ENCODE data around the gene TCTA.
A peak's percentile ranks its signal among the peaks of the same experiment; 100 is the strongest.
"Not testable (repeated sequence)": the region's sequence is repeated elsewhere in the genome, so short reads cannot be mapped to it uniquely, and the experiment has no call there.

The TCTA gene

GRCh38 chr3:49411968-49412631 is at the start of gene TCTA, which contains the start of gene RHOA:
Gene TCTA (plus strand): TSS chr3:49412423. CDS start chr3:49412427, 4 bp downstream.
Gene RHOA (minus strand): TSS chr3:49411976. CDS start chr3:49375589, 36,387 bp downstream.
- no peak for TF ChIP-seq JUND (IDR thresholded peaks at IDR 0.05; ENCODE audit: low read depth)
- in situ Hi-C loops (cut with HindIII; ENCODE audit: low pct_unique_long_range_greater_than_20kb, low sequenced_read_pairs): no loop called here
- peak; percentile 98 to 99 for DNase-seq (ENCODE audit: low read depth in 1 of 2, low spot score in 1 of 2)

GRCh38 chr3:49362561-49362960 is 49.7 kb upstream of the TCTA start:
- DNase-seq (ENCODE audit: low read depth in 1 of 2, low spot score in 1 of 2): no peak
- TF ChIP-seq JUND (IDR thresholded peaks at IDR 0.05; ENCODE audit: low read depth): no peak
- in situ Hi-C loops (cut with HindIII; ENCODE audit: low pct_unique_long_range_greater_than_20kb, low sequenced_read_pairs): no loop called here

GRCh38 chr3:49370585-49371290 is 41.5 kb upstream of the TCTA start:
- in situ Hi-C loops (cut with HindIII; ENCODE audit: low pct_unique_long_range_greater_than_20kb, low sequenced_read_pairs): no loop called here
- no peak for TF ChIP-seq JUND (IDR thresholded peaks at IDR 0.05; ENCODE audit: low read depth)
- DNase-seq (ENCODE audit: low read depth in 1 of 2, low spot score in 1 of 2): no peak

GRCh38 chr3:49371946-49372345 is 40.3 kb upstream of the TCTA start:
- TF ChIP-seq JUND (IDR thresholded peaks at IDR 0.05; ENCODE audit: low read depth): no peak
- DNase-seq (ENCODE audit: low read depth in 1 of 2, low spot score in 1 of 2): no peak
- in situ Hi-C loops (cut with HindIII; ENCODE audit: low pct_unique_long_range_greater_than_20kb, low sequenced_read_pairs): no loop called here

- in situ Hi-C loops (cut with HindIII; ENCODE audit: low pct_unique_long_range_greater_than_20kb, low sequenced_read_pairs): no loop called here
- DNase-seq (ENCODE audit: low read depth in 1 of 2, low spot score in 1 of 2): no peak
- no peak for TF ChIP-seq JUND (IDR thresholded peaks at IDR 0.05; ENCODE audit: low read depth)
These were observed 34.7 kb upstream of the TCTA start for GRCh38 chr3:49377483-49377882.

GRCh38 chr3:49378249-49378895 is 33.9 kb upstream of the TCTA start:
- DNase-seq (ENCODE audit: low read depth in 1 of 2, low spot score in 1 of 2): no peak
- in situ Hi-C loops (cut with HindIII; ENCODE audit: low pct_unique_long_range_greater_than_20kb, low sequenced_read_pairs): no loop called here
- no peak for TF ChIP-seq JUND (IDR thresholded peaks at IDR 0.05; ENCODE audit: low read depth)

GRCh38 chr3:49383387-49383786 is 28.8 kb upstream of the TCTA start:
- DNase-seq (ENCODE audit: low read depth in 1 of 2, low spot score in 1 of 2): no peak
- TF ChIP-seq JUND (IDR thresholded peaks at IDR 0.05; ENCODE audit: low read depth): no peak
- in situ Hi-C loops (cut with HindIII; ENCODE audit: low pct_unique_long_range_greater_than_20kb, low sequenced_read_pairs): no loop called here

- in situ Hi-C loops (cut with HindIII; ENCODE audit: low pct_unique_long_range_greater_than_20kb, low sequenced_read_pairs): no loop called here
- no peak for TF ChIP-seq JUND (IDR thresholded peaks at IDR 0.05; ENCODE audit: low read depth)
- no peak for DNase-seq (ENCODE audit: low read depth in 1 of 2, low spot score in 1 of 2)
These were observed 26.6 kb upstream of the TCTA start for GRCh38 chr3:49385617-49386016.

GRCh38 chr3:49386056-49386756 is 26.0 kb upstream of the TCTA start:
- no peak for TF ChIP-seq JUND (IDR thresholded peaks at IDR 0.05; ENCODE audit: low read depth)
- no peak for DNase-seq (ENCODE audit: low read depth in 1 of 2, low spot score in 1 of 2)

GRCh38 chr3:49387721-49388120 is 24.5 kb upstream of the TCTA start:
- no peak for TF ChIP-seq JUND (IDR thresholded peaks at IDR 0.05; ENCODE audit: low read depth)
- in situ Hi-C loops (cut with HindIII; ENCODE audit: low pct_unique_long_range_greater_than_20kb, low sequenced_read_pairs): no loop called here
- no peak for DNase-seq (ENCODE audit: low read depth in 1 of 2, low spot score in 1 of 2)

More at GRCh38 chr3:49386056-49386756, 26.0 kb upstream of the TCTA start:
- in situ Hi-C loops (cut with HindIII; ENCODE audit: low pct_unique_long_range_greater_than_20kb, low sequenced_read_pairs): no loop called here

- TF ChIP-seq JUND (IDR thresholded peaks at IDR 0.05; ENCODE audit: low read depth): no peak
- in situ Hi-C loops (cut with HindIII; ENCODE audit: low pct_unique_long_range_greater_than_20kb, low sequenced_read_pairs): no loop called here
- DNase-seq (ENCODE audit: low read depth in 1 of 2, low spot score in 1 of 2): no peak
These were observed 23.9 kb upstream of the TCTA start for GRCh38 chr3:49388289-49388820.

GRCh38 chr3:49389297-49389696 is 22.9 kb upstream of the TCTA start:
- DNase-seq (ENCODE audit: low read depth in 1 of 2, low spot score in 1 of 2): no peak
- in situ Hi-C loops (cut with HindIII; ENCODE audit: low pct_unique_long_range_greater_than_20kb, low sequenced_read_pairs): no loop called here
- no peak for TF ChIP-seq JUND (IDR thresholded peaks at IDR 0.05; ENCODE audit: low read depth)

GRCh38 chr3:49391310-49391709 is 20.9 kb upstream of the TCTA start:
- in situ Hi-C loops (cut with HindIII; ENCODE audit: low pct_unique_long_range_greater_than_20kb, low sequenced_read_pairs); DNase-seq (ENCODE audit: low read depth in 1 of 2, low spot score in 1 of 2): not testable (repeated sequence)

All from T47D (cell line).